Right atrium auricular region (tissue), 2 donors: ENCODE measurements around the gene CAMK2G. TPM values are rescaled to one million over a fixed set of nuclear protein-coding genes. Genes with fewer than 3 reads are reported as not detected.
A peak's percentile ranks its signal among the peaks of the same experiment; 100 is the strongest.

Source experiments
- DNase-seq: peaks from one replicate; pipeline ENCODE4 v3.0.0-alpha.2; 2019; ENCODE audit warnings: low spot score
- H3K27ac ChIP-seq, 2 donors: fragments of 200-600 bp; sonication (generic); 1 replicate in 1 of 2; 2 replicates in 1 of 2; pipeline ENCODE4 v1.5.1; 2016 to 2019
- H3K27me3 ChIP-seq, 2 donors: fragments of 200-600 bp; sonication (generic); one replicate each; pipeline versions ENCODE4 v1.5.1 to v1.6.0; 2017 to 2019
- H3K36me3 ChIP-seq: fragments of 200-600 bp; sonication (generic); one replicate; pipeline ENCODE4 v1.5.1; 2016
- H3K4me1 ChIP-seq, 2 donors: fragments of 200-600 bp; sonication (generic); one replicate each; pipeline versions ENCODE4 v1.5.1 to v1.6.0; 2017 to 2019
- H3K4me3 ChIP-seq, 2 donors: fragments of 200-600 bp; sonication (generic); 1 replicate in 1 of 2; 2 replicates in 1 of 2; pipeline ENCODE4 v1.5.1; 2017 to 2019; ENCODE audit warnings: mild to moderate bottlenecking in 1 of 2, moderate library complexity in 1 of 2
- H3K9me3 ChIP-seq, 2 donors: fragments of 200-600 bp; sonication (generic); one replicate each; pipeline ENCODE4 v1.5.1; 2019
- total RNA-seq, 2 donors: library from RNA; depleted of rRNA; stranded (reverse); fragments of >200 nt; gene quantifications; one replicate each; pipeline ENCODE4 v1.1.0, GENCODE V29; 2016
- TF ChIP-seq, protein P1 (sequence below), 2 donors: fragments of 200-600 bp; sonication (generic); IDR thresholded peaks; one replicate each; pipeline ENCODE4 v1.5.1; 2019; ENCODE audit warnings: antibody characterized with exemption in 2 of 2

CAMK2G gene
- total RNA-seq, 2 donors from 2014 or later: 12.1 to 17.4 TPM

DNA sequence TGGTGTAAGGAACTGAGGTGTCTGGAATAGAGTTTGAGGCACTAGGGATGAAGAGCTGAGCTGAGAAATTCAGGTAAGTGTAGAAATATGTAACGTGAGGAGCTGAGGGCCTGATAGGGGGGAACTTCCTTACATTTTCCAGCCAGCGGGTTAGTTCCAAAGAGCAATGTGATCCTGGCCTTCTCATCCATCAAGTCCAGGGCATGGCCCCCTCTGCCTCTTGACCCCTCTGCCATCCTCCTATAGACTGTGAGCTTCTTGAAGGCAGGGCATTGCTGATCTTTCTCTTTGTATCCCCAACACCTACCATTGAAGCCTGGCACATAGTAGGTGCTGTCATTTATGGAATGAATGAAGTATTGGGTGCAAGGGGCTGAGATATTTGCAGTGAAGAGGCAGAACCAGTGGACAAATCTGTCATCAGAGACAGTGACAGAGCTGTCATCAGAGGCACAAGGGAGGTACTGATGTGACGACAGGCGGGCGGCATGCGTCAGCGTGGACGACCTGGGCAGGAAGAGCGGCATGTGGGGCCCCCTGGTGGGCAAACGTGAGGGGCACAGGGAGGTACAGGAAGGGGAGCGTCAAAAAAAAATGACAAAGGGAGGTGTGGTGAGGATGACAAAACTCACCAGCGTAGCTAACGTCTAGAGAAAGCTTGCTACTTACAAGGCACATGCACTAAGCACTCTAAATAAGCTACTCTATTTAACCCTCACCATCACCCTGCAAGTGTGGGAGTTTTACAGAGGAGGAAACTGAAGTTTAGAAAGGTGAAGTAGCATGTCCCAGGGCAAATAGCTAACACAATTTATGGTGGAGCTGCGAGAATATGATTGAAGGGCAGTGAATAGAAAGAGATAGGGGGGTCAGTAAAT is 5.2 kb upstream of the CAMK2G start:
- peaks cover 3 to 24% of the 10 kb centered on the region in 2 donors for H3K4me1 ChIP-seq
- H3K36me3 ChIP-seq: no peaks in the 10 kb centered on the region
- no peak overlapping the region for H3K4me3 ChIP-seq
- no peaks in the 10 kb centered on the region for H3K9me3 ChIP-seq
- no peak overlapping the region for H3K27ac ChIP-seq
- TF ChIP-seq, protein P1, sequence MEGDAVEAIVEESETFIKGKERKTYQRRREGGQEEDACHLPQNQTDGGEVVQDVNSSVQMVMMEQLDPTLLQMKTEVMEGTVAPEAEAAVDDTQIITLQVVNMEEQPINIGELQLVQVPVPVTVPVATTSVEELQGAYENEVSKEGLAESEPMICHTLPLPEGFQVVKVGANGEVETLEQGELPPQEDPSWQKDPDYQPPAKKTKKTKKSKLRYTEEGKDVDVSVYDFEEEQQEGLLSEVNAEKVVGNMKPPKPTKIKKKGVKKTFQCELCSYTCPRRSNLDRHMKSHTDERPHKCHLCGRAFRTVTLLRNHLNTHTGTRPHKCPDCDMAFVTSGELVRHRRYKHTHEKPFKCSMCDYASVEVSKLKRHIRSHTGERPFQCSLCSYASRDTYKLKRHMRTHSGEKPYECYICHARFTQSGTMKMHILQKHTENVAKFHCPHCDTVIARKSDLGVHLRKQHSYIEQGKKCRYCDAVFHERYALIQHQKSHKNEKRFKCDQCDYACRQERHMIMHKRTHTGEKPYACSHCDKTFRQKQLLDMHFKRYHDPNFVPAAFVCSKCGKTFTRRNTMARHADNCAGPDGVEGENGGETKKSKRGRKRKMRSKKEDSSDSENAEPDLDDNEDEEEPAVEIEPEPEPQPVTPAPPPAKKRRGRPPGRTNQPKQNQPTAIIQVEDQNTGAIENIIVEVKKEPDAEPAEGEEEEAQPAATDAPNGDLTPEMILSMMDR (IDR thresholded peaks at IDR 0.05): peak; percentile 88 to 94
- peak; percentile 89 for DNase-seq
- no peaks in the 10 kb centered on the region for H3K27me3 ChIP-seq

DNA sequence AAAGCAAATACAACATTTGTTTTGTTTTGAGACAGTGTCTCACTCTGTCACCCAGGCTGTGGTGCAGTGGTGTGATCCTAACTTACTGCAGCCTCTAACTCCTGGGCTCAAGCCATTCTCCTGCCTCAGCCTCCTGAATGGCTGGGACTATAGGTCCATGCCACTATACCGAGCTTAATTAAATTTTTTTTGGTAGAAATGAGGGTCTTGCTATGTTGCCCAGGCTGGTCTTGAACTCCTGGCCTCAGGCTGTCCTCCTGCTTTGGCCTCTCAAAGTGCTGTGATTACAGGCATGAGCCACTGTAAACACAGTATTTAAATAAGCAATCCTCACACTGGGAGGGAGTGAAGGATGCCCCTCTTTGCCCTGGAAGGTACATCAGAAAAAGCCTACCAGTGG is 4.0 kb upstream of the CAMK2G start:
- TF ChIP-seq, protein P1 (IDR thresholded peaks at IDR 0.05): no peak
- H3K4me1 ChIP-seq: peaks cover 3 to 25% of the 10 kb centered on the region in 2 donors
- no peaks in the 10 kb centered on the region for H3K9me3 ChIP-seq
- no peak for DNase-seq
- no peaks in the 10 kb centered on the region for H3K36me3 ChIP-seq
- H3K27me3 ChIP-seq: no peaks in the 10 kb centered on the region
- H3K27ac ChIP-seq: no peak overlapping the region
- no peak overlapping the region for H3K4me3 ChIP-seq

DNA sequence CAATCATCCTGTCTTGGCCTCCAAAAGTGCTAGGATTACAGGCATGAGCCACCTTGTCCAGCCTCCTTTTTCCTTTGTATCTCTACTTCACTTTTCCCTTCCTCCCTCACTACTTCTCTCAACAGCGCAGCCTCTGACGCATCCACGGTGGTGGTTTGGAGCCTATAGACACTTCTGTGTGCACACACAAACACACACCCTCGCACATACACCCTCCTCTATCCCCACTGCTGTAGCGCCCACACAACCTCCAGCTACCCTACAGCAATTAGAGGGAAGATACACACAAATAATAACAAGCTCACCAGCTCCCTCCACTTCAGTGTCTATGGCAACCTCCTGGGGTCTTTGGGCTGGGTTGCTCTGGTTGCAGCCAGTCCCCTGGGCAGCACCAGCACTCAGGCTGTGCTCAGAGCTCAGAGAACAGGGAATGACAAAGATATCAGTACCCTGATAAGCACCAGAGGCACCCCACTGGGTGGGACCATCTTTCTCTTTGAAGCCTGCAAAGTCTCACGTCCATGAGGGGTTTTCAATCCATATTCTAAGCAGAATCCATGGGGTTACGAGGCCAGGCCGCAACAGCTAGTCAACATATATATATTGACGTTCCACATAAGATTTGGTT is 3.3 kb upstream of the CAMK2G start:
- H3K4me1 ChIP-seq: peaks cover 3 to 30% of the 10 kb centered on the region in 2 donors
- H3K4me3 ChIP-seq: no peak overlapping the region
- no peaks in the 10 kb centered on the region for H3K9me3 ChIP-seq
- TF ChIP-seq, protein P1 (IDR thresholded peaks at IDR 0.05): no peak
- no peak overlapping the region for H3K27ac ChIP-seq
- H3K36me3 ChIP-seq: no peaks in the 10 kb centered on the region
- no peaks in the 10 kb centered on the region for H3K27me3 ChIP-seq
- DNase-seq: no peak

DNA sequence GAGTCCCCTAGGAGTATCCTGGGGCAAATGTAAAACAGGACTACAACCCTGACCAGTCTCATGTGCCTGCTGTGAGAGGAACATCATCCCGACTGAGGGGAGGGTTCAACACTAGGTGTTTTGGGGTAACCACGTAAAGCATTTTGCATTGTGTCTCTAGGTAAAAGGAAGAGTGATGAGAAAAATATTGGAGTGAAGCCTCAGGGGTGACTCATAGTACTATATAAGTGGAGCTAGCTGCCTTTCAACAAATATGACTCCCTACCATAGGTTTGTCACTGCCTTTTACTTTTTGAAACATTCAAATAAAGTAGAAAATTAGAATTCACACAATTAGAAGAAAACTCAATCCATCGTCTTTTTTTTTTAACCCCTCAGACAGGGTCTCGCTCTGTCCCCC is 2.6 kb upstream of the CAMK2G start:
- peaks cover 3 to 37% of the 10 kb centered on the region in 2 donors for H3K4me1 ChIP-seq

GRCh38 chr10:73876566-73876965 is 2.2 kb upstream of the CAMK2G start:
- no peak for DNase-seq
- no peaks in the 10 kb centered on the region for H3K9me3 ChIP-seq
- H3K27me3 ChIP-seq: no peaks in the 10 kb centered on the region
- H3K36me3 ChIP-seq: no peaks in the 10 kb centered on the region
- H3K4me1 ChIP-seq: peaks cover 3 to 41% of the 10 kb centered on the region in 2 donors
- no peak overlapping the region for H3K27ac ChIP-seq
- H3K4me3 ChIP-seq: no peak overlapping the region
- TF ChIP-seq, protein P1 (IDR thresholded peaks at IDR 0.05): no peak

More for the DNA sequence above, 2.6 kb upstream of the CAMK2G start:
- TF ChIP-seq, protein P1 (IDR thresholded peaks at IDR 0.05): no peak
- no peak overlapping the region for H3K27ac ChIP-seq
- DNase-seq: no peak
- H3K36me3 ChIP-seq: no peaks in the 10 kb centered on the region
- H3K4me3 ChIP-seq: no peak overlapping the region
- no peaks in the 10 kb centered on the region for H3K9me3 ChIP-seq
- H3K27me3 ChIP-seq: no peaks in the 10 kb centered on the region
